Neural progenitor cell (in vitro differentiated cells): Measurements from ENCODE around the gene NCK1.

ENCODE experiments used
- EZH2 ChIP-seq: fragments of 200-600 bp; sonication (generic); IDR thresholded peaks from 2 replicates; pipeline ENCODE4 v1.6.1; 2017; ENCODE audit warnings: antibody characterized with exemption, mild to moderate bottlenecking, moderate library complexity
- EZH2phosphoT487 ChIP-seq: fragments of 200-600 bp; sonication (generic); IDR thresholded peaks from 2 replicates; pipeline ENCODE4 v1.6.1; 2017; ENCODE audit warnings: antibody characterized with exemption
- TF ChIP-seq, protein P1 (sequence below): fragments of 200-600 bp; sonication (generic); IDR thresholded peaks from 2 replicates; pipeline ENCODE4 v1.5.1; 2017; ENCODE audit warnings: antibody characterized with exemption, mild to moderate bottlenecking

GRCh38 chr3:136882571-136882970 lies 20.6 kb downstream of the NCK1 start:
- TF ChIP-seq EZH2 (no peak), EZH2phosphoT487 (no peak)
- TF ChIP-seq, protein P1, sequence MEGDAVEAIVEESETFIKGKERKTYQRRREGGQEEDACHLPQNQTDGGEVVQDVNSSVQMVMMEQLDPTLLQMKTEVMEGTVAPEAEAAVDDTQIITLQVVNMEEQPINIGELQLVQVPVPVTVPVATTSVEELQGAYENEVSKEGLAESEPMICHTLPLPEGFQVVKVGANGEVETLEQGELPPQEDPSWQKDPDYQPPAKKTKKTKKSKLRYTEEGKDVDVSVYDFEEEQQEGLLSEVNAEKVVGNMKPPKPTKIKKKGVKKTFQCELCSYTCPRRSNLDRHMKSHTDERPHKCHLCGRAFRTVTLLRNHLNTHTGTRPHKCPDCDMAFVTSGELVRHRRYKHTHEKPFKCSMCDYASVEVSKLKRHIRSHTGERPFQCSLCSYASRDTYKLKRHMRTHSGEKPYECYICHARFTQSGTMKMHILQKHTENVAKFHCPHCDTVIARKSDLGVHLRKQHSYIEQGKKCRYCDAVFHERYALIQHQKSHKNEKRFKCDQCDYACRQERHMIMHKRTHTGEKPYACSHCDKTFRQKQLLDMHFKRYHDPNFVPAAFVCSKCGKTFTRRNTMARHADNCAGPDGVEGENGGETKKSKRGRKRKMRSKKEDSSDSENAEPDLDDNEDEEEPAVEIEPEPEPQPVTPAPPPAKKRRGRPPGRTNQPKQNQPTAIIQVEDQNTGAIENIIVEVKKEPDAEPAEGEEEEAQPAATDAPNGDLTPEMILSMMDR, result no peak
